Neural cell (in vitro differentiated cells): ENCODE data around the gene ABHD5.

ENCODE experiments used
- CTCF ChIP-seq: fragments of 450-650 bp; IDR thresholded peaks from 2 replicates; pipeline ENCODE4 v1.5.1; 2014; ENCODE audit warnings: antibody characterized with exemption, mild to moderate bottlenecking, moderate library complexity; ENCODE audit not compliant: poor library complexity, severe bottlenecking
- EP300 ChIP-seq: fragments of 450-650 bp; conservative IDR thresholded peaks from 2 replicates; pipeline ENCODE4 v1.6.1; 2014; ENCODE audit warnings: antibody characterized with exemption, mild to moderate bottlenecking, moderate library complexity; ENCODE audit not compliant: poor library complexity, severe bottlenecking
- EZH2 ChIP-seq: fragments of 200-600, 300-800 bp; shearing (Covaris generic), sonication (generic); IDR thresholded peaks from 2 replicates; pipeline ENCODE4 v1.6.1; 2014; ENCODE audit warnings: antibody characterized with exemption, low read length, borderline replicate concordance, mild to moderate bottlenecking; ENCODE audit not compliant: insufficient read depth, poor library complexity, severe bottlenecking
- MXI1 ChIP-seq: fragments of 450-650 bp; conservative IDR thresholded peaks from 2 replicates; pipeline ENCODE4 v1.6.1; 2014; ENCODE audit warnings: antibody characterized with exemption, mild to moderate bottlenecking; ENCODE audit not compliant: poor library complexity, severe bottlenecking
- POLR2AphosphoS5 ChIP-seq: IDR thresholded peaks from 2 replicates; pipeline ENCODE4 v1.6.1; 2012
- RAD21 ChIP-seq: fragments of 450-650 bp; conservative IDR thresholded peaks from 2 replicates; pipeline ENCODE4 v1.6.1; 2014; ENCODE audit warnings: antibody characterized with exemption, mild to moderate bottlenecking, moderate library complexity
- REST ChIP-seq: IDR thresholded peaks from 2 replicates; pipeline ENCODE4 v1.6.1; 2012; ENCODE audit warnings: borderline replicate concordance
- SMC3 ChIP-seq: fragments of 450-650 bp; conservative IDR thresholded peaks from 2 replicates; pipeline ENCODE4 v1.6.1; 2014; ENCODE audit warnings: antibody characterized with exemption, mild to moderate bottlenecking, moderate library complexity; ENCODE audit not compliant: poor library complexity
- TAF1 ChIP-seq: IDR thresholded peaks from 2 replicates; pipeline ENCODE4 v1.6.1; 2012; ENCODE audit warnings: low read depth

GRCh38 chr3:43685921-43686320 lies 4.8 kb upstream of the ABHD5 start:
- TF ChIP-seq CTCF (no peak), TAF1 (no peak), POLR2AphosphoS5 (no peak), REST (no peak), EP300 (no peak), EZH2 (no peak), RAD21 (no peak), MXI1 (no peak), SMC3 (no peak)
